GM19463 (cell line): Measurements from ENCODE around the gene THPO.

Experiments
- ATAC-seq: cut with Tn5 transposase; IDR thresholded peaks from one replicate; pipeline ENCODE4 v1.9.1; 2021; ENCODE audit warnings: mild to moderate bottlenecking, moderate library complexity; ENCODE audit not compliant: unreplicated experiment

THPO gene

DNA sequence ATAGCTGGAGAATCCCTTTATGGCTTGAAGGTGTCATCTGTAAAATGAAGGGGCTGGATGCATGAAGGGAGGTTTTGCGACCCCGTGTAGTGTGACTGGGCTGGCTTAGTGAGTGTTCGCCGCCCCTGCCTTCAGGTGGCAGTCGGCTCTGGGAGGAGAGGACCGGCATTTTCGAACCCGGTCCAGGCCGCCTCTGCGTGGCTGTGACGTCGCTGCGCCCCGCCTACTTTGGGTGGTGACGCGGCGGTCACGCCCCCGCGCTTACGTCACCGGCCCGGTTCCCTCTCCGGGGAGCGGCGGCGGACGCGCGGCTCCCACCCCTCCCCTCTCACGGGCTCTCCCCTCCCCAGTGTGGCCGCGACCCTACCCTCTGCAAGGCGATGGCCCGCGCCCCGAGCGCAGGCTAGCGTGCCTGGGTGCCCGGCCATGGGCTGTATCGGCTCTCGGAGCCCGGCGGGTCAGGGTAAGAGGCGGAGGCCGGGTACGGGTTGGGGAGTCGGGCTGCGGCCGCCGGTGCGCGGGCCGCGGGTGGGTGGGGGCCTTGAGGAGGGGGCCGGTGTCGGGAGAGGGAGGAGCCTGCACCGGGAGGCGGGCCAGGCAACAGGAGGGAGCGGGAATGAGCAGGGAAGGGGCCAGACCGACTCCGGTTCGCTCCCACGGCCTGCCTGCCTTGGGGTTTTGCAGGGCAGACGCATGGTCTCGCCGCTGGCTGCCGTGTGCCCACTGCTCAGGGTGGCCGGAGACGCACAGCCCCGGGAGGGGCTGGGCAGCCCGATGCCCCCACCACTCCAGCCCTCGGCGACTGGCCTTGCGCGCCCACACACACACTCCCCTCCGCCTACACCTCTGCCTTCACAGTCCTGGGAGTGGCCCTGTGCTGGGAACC, 42.1 kb downstream of the THPO start:
- peak; percentile 78 for ATAC-seq

DNA sequence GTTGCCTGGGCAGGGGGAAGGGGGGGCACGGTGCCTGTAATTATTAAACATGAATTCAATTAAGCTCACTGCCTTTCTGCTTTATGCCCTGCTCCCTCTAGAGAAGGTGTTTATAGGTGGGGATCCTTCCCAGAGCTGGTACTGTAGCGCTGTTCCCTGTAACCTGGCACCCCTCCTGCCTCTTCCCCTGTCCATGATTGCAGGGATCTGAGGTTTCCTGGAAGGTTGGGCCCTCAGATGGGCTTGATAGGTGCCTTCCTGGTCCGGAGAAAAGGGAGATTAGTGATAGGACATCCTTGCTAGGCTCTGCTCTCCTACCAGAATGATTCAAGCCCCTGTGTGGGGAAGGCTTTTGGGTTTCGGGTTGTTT, 42.7 kb downstream of the THPO start:
- no peak for ATAC-seq

GRCh38 chr3:184334470-184335158, 43.4 kb downstream of the THPO start:
- ATAC-seq, result no peak

DNA sequence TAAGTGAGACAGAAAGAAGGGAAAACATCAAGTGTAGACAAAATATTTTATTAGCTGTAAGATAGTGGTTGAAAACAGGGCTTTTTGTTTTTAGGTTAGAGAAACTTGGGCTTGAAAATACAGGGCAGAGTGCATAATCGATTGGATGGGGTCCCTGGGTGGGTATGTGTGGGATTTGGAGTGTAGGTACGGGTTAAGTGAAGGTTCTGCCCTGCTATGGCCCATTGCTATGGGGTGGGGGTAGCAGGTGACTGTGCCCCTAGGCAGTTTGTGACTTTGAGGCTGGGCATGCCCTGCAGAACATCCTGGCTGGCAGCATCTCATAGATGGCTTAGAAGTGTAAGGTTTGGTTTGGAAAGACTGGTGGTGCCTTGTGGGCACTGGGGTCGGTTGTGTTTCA, 44.3 kb downstream of the THPO start:
- no peak for ATAC-seq

DNA sequence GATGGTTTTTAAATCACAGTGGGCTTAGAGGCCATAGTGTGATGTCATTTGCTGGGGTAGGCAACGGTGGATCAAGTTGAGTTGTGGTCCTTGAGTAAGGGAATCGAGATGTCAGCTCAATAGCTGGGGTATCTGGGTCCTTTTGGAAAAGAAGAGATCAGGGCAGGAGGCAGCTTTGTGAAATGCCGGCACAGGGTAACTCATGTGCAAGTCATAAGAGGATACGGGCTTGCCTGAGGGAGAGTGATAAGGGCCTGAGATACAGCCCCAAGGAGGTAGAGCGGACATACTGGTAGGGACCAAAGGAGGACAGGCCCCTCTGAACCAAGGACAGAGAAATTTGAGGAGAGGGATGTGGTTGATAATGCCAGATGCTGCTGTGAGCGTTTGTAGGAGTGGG, 44.8 kb downstream of the THPO start:
- no peak for ATAC-seq

DNA sequence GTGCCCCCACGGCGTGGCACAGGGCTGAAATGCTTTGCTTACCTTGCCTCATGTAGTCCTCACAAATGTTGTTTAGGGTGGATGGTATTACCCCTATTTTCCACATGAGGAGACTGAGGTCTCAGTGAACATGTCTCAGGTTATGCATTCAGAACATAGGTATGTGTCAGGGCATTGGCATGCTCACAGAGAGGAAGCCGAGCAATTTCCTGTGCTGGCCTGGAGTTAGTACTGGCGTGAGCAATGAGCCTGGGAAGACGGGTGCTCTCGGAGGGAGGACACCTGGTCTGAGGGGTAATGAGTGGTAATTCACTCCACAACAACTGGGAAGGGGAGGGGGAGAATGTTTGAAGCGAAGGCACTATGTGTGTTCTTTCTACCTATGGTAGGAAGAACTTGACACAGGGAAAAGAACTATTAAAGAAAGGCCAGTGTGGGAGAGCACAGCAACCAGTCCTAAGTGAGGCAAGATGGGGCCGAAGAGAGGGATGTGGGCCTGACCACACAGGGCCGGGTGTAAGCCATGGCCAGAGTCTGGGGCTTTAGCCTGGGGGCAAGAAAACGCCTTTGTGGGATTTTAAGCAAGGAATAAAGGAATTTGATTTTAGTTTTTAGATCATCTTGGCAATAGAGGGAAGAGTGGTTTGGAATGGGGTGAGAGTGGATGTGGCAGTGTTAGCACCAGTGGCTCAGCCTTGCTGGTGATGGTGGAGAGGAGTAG, 45.5 kb downstream of the THPO start:
- no peak for ATAC-seq

GRCh38 chr3:184328516-184328915, 49.5 kb downstream of the THPO start:
- no peak for ATAC-seq

DNA sequence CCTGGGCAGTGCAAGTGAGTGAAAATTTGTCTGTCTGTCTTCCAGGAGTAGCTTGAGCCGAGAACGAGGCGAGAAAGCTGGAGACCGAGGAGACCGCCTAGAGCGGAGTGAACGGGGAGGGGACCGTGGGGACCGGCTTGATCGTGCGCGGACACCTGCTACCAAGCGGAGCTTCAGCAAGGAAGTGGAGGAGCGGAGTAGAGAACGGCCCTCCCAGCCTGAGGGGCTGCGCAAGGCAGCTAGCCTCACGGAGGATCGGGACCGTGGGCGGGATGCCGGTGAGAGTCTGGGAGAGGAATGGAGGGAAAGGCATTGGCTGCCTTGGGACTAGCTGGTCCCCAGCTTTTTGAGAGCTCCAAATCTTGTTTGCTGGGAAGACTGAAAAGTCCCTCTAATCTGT, 50.8 kb downstream of the THPO start:
- no peak for ATAC-seq

DNA sequence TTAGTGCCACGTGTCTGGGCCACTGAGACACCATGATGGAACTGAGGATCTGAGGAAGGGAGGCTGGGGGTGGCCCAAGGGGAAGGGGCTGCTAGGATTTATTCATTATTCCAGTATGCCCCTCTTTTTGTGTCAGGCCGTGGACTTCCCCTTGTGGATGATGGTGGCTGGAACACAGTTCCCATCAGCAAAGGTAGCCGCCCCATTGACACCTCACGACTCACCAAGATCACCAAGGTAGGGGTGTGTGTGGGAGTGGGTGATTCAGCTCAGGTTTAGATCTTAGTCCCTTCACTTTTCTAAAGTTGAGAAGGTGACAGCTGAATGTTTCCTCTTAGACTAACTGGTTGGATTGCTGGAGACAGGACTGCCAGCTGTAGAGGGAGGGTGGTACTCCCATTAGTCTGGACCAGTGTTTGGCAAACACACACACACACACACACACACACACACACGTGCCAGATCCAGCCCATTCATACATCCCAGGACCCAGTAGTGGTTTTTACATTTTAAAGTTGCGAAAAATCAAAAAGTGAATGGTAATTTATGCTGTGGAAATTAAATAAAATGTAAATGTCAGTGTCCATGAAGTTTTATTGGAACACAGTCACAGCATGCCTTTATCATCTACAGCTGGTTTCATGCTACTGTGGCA, 52.2 kb downstream of the THPO start:
- ATAC-seq, result no peak

GRCh38 chr3:184325269-184325668, 52.7 kb downstream of the THPO start:
- ATAC-seq, result no peak

- ATAC-seq, result no peak
These were observed 54.3 kb downstream of the THPO start for GRCh38 chr3:184323696-184324095.

GRCh38 chr3:184322731-184323487, 55.1 kb downstream of the THPO start:
- no peak for ATAC-seq
